Measurements from ENCODE around the gene NPPC.

GRCh38 chr2:231908584-231908983, 17.6 kb downstream of the NPPC start:
- TF ChIP-seq POLR2AphosphoS5 (IDR thresholded peaks at IDR 0.05) = no peak
- TF ChIP-seq MXI1 (conservative IDR thresholded peaks at IDR 0.05; ENCODE audit: poor library complexity, severe bottlenecking) = no peak
- no peak for TF ChIP-seq CTCF (IDR thresholded peaks at IDR 0.05; ENCODE audit: poor library complexity, severe bottlenecking)
- TF ChIP-seq EZH2 (IDR thresholded peaks at IDR 0.05; ENCODE audit: borderline replicate concordance, insufficient read depth, low read length, poor library complexity, severe bottlenecking) = no peak
- TF ChIP-seq RAD21 (conservative IDR thresholded peaks at IDR 0.05) = no peak
- TF ChIP-seq EP300 (conservative IDR thresholded peaks at IDR 0.05; ENCODE audit: poor library complexity, severe bottlenecking) = no peak
